ENCODE data around the gene PACSIN3. TPM values are rescaled to one million over a fixed set of nuclear protein-coding genes. Genes with fewer than 3 reads are reported as not detected.

PACSIN3 gene
- total and polyA plus RNA-seq, 2 of the 8 experiments (the other 6 are each of a cell fraction or from before 2014, with no cell fraction given): 23.8 to 47.2 TPM

GRCh38 chr11:47192111-47192510, 5.9 kb upstream of the PACSIN3 start:
- H3K4ac ChIP-seq (replicated peaks; ENCODE audit: insufficient read length, low read depth, low read length): no peak overlapping the region
- H3K18ac ChIP-seq (ENCODE audit: extremely low read depth, low read length): no peak overlapping the region
- no peak overlapping the region for H2BK120ac ChIP-seq (replicated peaks; ENCODE audit: low read depth, low read length)
- H3K27ac ChIP-seq (ENCODE audit: low read depth, low read length): no peak overlapping the region
- no peak overlapping the region for H4K91ac ChIP-seq (replicated peaks; ENCODE audit: insufficient read length, low read length)
- H3K14ac ChIP-seq (ENCODE audit: insufficient read length): no peak overlapping the region
- FAIRE-seq (no peak), DNase-seq (ENCODE audit: low read depth in 1 of 2, low spot score in 2 of 2) (no peak)
- H4K8ac ChIP-seq (ENCODE audit: extremely low read depth, insufficient read depth, low read length): no peak overlapping the region
- no peaks in the 10 kb centered on the region for H3K79me2 ChIP-seq (ENCODE audit: control insufficient read depth in 1 of 2, insufficient read depth in 2 of 2, low read length in 2 of 2)
- H3K4me1 ChIP-seq (replicated peaks in 1 of 4; ENCODE audit: control insufficient read depth in 3 of 4, insufficient read depth in 4 of 4, low read length in 3 of 4): 0 out of 7 replicates have a peak, but pooled peaks cover 0 to 2% (median under 1%) of the 10 kb centered on the region in 4 experiments
- no peak overlapping the region for H4K5ac ChIP-seq (ENCODE audit: insufficient read length, low read depth, low read length)
- H3K36me3 ChIP-seq (ENCODE audit: control insufficient read depth in 2 of 4, insufficient read depth in 4 of 4, low read length in 3 of 4): no peaks in the 10 kb centered on the region
- no peak overlapping the region for H2BK20ac ChIP-seq (ENCODE audit: low read length)
- H3K4me3 ChIP-seq (ENCODE audit: extremely low read depth in 1 of 4, insufficient read depth in 2 of 4, low read depth in 3 of 4, low read length in 4 of 4): no peak overlapping the region
- H3K4me2 ChIP-seq (ENCODE audit: insufficient read depth in 1 of 2, low read depth in 2 of 2, low read length in 2 of 2): no peak overlapping the region
- WGBS, 2 experiments (ENCODE audit: extremely low coverage in 1 of 2, insufficient coverage in 1 of 2, insufficient read length in 1 of 2, insufficient replicate concordance in 2 of 2, low coverage in 1 of 2, low lambda C conversion rate in 2 of 2, missing lambda C conversion rate in 1 of 2): 89% methylated on average over 4 of the region's 4 CpGs; no CpG with 5 or more reads in 1 of the 2 experiments
- H3K23ac ChIP-seq (ENCODE audit: insufficient read length): no peak overlapping the region
- H3K79me1 ChIP-seq (ENCODE audit: low read depth, low read length): no peaks in the 10 kb centered on the region
- no peak overlapping the region for H3K9ac ChIP-seq (replicated peaks in 1 of 4; ENCODE audit: extremely low read depth in 1 of 4, low read depth in 3 of 4, low read length in 3 of 4)
- H2BK5ac ChIP-seq (ENCODE audit: low read depth, low read length): no peak overlapping the region
- no peak overlapping the region for H2AK5ac ChIP-seq (ENCODE audit: low read depth, low read length)
- H3K23me2 ChIP-seq (ENCODE audit: low read depth, low read length): peaks cover 6% of the 10 kb centered on the region; the same call in 1 of the 2 replicates
- H4K20me1 ChIP-seq (replicated peaks in 1 of 2; ENCODE audit: control insufficient read depth in 1 of 2, insufficient read depth in 2 of 2, low read length in 2 of 2): no peaks in the 10 kb centered on the region
- CTCF ChIA-PET (ENCODE audit: partially characterized antibody): interaction anchor here (0.6 to 1.2 kb wide), 5 partner anchors 12 to 62 kb away, joined by 3 to 5 read pairs (median 5); partner anchors contain the start of gene DDB2
- no peak overlapping the region for H2BK12ac ChIP-seq (ENCODE audit: low read depth, low read length)
- POLR2A ChIA-PET (ENCODE audit: partially characterized antibody): interaction anchor here (0.6 kb wide), 1 partner anchor 30 kb away, joined by 3 read pairs; no protein-coding TSS in a partner anchor
- no peaks in the 10 kb centered on the region for H3K9me3 ChIP-seq (ENCODE audit: insufficient read depth in 2 of 2, low read depth in 1 of 2, low read length in 1 of 2)
- no peak for TF ChIP-seq PHF8 (conservative IDR thresholded peaks at IDR 0.05; ENCODE audit: low read depth, low read length)
- TF ChIP-seq POLR2A (IDR thresholded peaks at IDR 0.05; ENCODE audit: control extremely low read depth in 1 of 2, low read depth in 2 of 2, low read length in 2 of 2): no peak
- 0 out of 2 replicates have a peak, but pooled peaks have one; percentile 42 for TF ChIP-seq TEAD4 (IDR thresholded peaks at IDR 0.05; ENCODE audit: low read depth, low read length)
- no peak for TF ChIP-seq EZH2 (IDR thresholded peaks at IDR 0.05; ENCODE audit: low read depth, low read length, severe bottlenecking)
- peaks cover 0 to 6% (median 0%) of the 10 kb centered on the region in 4 experiments; a peak in 3 of 7 replicates for H3K27me3 ChIP-seq (replicated peaks in 1 of 4; ENCODE audit: control insufficient read depth in 3 of 4, extremely low read depth in 1 of 4, insufficient read depth in 3 of 4, low read length in 3 of 4)
- no peak overlapping the region for H2BK15ac ChIP-seq (ENCODE audit: low read length)
- no peak overlapping the region for H3K56ac ChIP-seq (replicated peaks; ENCODE audit: insufficient read length, low read depth, low read length)
- H2AFZ ChIP-seq (ENCODE audit: low read length): no peak overlapping the region
